CD4-positive, alpha-beta T cell treated with Interferon alpha-2 for 1 hour (primary cell): ENCODE results near the gene C1orf216.
A peak's percentile ranks its signal among the peaks of the same experiment; 100 is the strongest.
"Not testable (repeated sequence)": the region's sequence is repeated elsewhere in the genome, so short reads cannot be mapped to it uniquely, and the experiment has no call there.

Experiments used
- DNase-seq, 2 donors: peaks; one replicate each; pipeline ENCODE4 v3.0.0-alpha.2; 2020 to 2022

Gene C1orf216

GRCh38 chr1:35706846-35707600, 11.7 kb downstream of the C1orf216 start:
- peak; percentile 5 to 43 for DNase-seq

DNA sequence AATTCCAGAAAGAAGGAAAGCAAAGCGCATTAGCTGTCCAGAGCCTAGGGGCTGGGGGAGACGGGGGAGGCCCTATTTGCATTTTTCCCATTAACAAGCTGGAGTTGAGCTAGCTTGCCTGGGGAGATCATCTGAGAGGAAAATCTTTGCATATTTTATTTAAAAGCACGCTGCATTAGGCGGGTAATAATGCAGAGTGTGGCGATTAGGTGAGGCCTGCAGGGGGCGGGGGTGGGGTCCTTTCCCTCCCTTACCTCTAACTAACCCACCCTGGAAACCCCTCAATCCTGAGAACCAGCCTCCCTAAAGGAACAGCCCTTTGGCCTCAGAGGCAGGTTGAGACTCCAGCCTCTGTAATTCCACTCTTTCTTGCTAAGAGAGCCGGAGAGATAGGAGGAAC, 16.2 kb downstream of the C1orf216 start:
- no peak for DNase-seq

DNA sequence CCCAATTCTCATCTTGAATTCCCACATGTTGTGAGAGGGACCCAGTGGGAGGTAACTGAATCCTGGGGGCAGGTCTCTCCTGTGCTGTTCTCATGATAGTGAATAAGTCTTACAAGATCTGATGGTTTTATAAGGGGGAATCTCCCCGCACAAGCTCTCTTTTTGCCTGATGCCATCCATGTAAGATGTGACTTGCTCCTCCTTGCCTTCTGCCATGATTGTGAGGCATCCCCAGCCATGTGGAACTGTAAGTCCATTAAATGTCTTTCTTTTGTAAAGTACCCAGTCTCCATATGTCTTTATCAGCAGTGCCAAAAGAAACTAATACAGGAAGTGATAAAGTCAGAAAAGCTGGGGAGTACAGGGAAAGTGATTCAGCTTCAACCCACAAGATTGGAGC, 19.5 kb downstream of the C1orf216 start:
- DNase-seq: not testable (repeated sequence)

DNA sequence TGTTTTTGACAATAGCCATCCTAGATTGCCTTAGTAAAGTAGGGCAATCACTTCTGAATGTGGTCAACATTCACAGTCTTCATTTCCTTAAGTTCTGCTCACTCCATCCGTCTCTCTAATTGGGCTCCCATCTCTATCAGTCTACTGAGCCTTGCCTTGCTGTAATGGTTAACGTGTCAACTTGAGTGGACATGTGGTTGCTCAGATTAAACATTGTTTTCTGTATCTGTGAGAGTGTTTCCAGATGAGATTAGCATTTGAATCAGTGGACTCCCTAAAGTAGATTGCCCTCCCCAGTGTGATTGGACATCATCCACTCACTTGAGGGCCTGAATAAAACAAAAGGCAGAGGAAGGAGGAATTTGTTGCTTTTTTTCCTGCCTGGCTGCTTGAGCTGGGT, 26.4 kb downstream of the C1orf216 start:
- no peak for DNase-seq

GRCh38 chr1:35691571-35692220, 27.0 kb downstream of the C1orf216 start:
- DNase-seq: no peak

DNA sequence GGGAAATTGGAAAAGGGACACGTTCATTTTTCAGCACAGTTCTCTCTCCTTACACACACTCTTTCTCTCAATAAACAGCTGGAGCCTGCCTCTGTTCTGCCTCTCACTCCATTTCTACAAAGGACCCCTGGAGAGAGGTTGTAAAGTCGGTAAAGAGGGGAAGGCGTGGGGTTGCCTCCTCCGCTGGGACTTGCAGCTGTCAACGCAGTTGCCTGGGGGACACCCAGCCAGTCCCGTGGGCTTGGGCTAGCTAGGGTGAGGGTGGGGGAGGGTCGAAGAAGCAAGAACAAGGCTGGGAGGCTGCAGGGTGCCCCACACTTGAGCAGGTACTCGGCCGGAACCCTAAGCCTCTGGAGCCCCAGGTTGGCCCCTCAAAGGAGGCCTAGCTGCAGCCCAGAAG, 27.6 kb downstream of the C1orf216 start:
- DNase-seq: no peak

DNA sequence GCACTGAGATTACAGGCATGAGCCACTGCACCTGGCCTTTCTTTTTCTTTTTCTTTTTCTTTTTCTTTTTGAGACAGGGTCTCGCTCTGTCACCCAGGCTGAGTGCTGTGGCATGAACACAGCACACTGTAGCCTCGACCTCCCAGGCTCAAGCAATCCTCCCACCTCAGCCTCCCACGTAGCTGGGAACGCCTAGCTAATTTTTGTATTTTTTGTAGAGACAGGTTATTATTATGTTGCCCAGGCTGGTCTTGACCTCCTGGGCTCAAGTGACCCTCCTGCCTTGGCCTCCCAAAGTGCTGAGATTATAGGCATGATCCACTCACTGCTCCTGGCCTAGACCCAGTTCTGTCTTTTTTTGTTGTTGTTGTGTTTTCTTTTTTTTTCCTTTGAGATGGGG, 28.6 kb downstream of the C1orf216 start:
- not testable (repeated sequence) for DNase-seq

GRCh38 chr1:35688161-35688560, 30.5 kb downstream of the C1orf216 start:
- DNase-seq: no peak

- no peak for DNase-seq
Measured at GRCh38 chr1:35683012-35683411, 35.7 kb downstream of the C1orf216 start.

DNA sequence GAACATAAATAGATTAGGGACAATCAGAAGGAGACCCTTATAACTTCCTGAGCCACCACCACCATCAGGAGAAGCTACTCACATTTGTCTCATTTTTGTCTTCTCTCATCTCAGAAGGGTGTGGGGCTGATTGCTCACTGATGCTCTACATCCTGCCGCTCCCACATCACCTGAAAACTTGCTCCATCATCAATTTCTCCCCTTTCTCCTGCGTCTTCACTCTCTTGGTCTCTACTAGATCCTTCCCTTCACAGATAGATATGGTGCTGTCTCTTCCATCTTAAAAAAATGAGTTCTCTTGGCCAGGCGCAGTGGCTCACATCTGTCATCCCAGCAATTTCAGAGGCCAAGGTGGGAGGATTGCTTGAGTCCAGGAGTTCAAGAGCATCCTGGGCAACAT, 38.4 kb downstream of the C1orf216 start:
- no peak for DNase-seq

- DNase-seq: no peak
Measured at GRCh38 chr1:35675773-35676172, 42.9 kb downstream of the C1orf216 start.

DNA sequence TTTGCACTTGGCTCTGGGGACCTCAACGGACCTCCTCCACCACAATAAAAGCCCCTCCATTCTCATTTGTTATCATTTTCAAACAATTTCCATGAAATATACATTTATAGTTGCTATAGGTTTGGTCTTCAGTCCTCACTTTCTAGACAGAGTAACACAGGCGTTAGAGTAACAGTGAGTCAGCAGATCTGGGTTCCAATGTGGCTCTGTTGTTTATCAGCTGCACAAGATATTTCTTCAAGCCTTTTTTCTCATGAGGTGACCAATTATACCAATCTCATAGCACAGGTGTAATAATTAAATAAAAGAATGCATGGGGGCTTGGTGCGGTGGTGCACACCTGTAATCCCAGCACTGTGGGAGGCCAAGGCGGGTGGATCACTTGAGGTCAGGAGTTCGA, 44.6 kb downstream of the C1orf216 start:
- DNase-seq: no peak

DNA sequence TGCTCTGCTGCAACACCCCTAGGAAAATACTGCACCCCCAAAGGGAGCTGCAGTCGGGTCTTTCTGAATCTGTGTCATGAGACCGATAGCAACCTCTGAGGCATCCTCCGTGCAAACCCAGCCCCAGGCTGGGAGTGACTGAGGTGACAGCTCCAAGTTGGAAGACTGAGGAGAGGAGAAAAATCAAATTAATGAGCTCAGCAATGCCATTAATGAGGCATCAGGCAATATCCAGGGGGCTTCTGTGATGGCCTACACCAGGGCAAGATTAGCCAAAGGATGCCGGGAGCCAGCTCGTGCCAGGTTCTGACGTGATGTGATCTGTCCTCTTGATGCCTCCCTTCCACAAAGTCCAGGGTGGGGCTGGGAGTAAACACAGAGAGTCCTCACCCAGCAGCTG, 46.6 kb downstream of the C1orf216 start:
- no peak for DNase-seq

- DNase-seq: no peak
Measured at GRCh38 chr1:35668506-35668905, 50.2 kb downstream of the C1orf216 start.

- DNase-seq: no peak
Measured at GRCh38 chr1:35666916-35667315, 51.8 kb downstream of the C1orf216 start.

GRCh38 chr1:35666216-35666615, 52.5 kb downstream of the C1orf216 start:
- DNase-seq: no peak
